ENCODE data around the gene MARK4.
"Not testable (repeated sequence)": the region's sequence is repeated elsewhere in the genome, so short reads cannot be mapped to it uniquely, and the experiment has no call there.

The MARK4 gene

GRCh38 chr19:45327404-45328143 is 76.5 kb downstream of the MARK4 start:
- peaks cover 6% of the 10 kb centered on the region for H3K4me1 ChIP-seq (ENCODE audit: insufficient read depth, insufficient read length)
- H3K36me3 ChIP-seq (ENCODE audit: insufficient read depth, insufficient read length, low read length): no peaks in the 10 kb centered on the region
- H3K4me3 ChIP-seq (ENCODE audit: insufficient read length, low read depth): no peak overlapping the region
- no peaks in the 10 kb centered on the region for H3K9me3 ChIP-seq (ENCODE audit: insufficient read depth, low read length)
- no peak for DNase-seq (ENCODE audit: low read depth, low spot score)
- TF ChIP-seq YY1 (IDR thresholded peaks at IDR 0.05; ENCODE audit: insufficient read depth, insufficient read length): no peak
- TF ChIP-seq ZNF274 (IDR thresholded peaks at IDR 0.05; ENCODE audit: low read depth, low read length): no peak
- TF ChIP-seq SUZ12 (IDR thresholded peaks at IDR 0.05; ENCODE audit: extremely low read depth, insufficient read depth, insufficient read length): no peak
- H3K27me3 ChIP-seq (ENCODE audit: insufficient read depth, insufficient read length): no peaks in the 10 kb centered on the region
- no peak overlapping the region for H3K9ac ChIP-seq (ENCODE audit: insufficient read length, low read depth)

DNA sequence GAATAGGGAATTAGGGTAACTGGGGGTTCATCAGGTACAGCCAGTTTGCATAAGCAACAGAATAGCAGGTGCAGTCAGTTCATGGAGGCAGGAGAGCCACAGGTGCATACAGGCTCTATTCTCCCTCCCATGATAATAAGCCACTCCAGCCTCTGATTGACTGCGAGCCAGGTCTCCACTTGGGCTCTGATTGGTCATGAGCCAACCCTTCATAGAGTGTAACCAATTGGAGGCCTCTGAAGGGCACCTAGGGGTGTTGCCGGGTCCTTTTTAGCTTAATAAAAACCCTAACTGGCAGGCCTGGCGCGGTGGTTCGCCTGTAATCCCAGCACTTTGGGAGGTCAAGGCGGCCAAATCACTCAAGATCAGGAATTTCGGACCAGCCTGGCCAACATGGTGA is 80.3 kb downstream of the MARK4 start:
- Histone ChIP-seq H3K27me3 (ENCODE audit: insufficient read depth, insufficient read length) (no peaks in the 10 kb centered on the region), H3K9me3 (ENCODE audit: insufficient read depth, low read length) (no peaks in the 10 kb centered on the region), H3K36me3 (ENCODE audit: insufficient read depth, insufficient read length, low read length) (no peaks in the 10 kb centered on the region), H3K4me3 (ENCODE audit: insufficient read length, low read depth) (no peak overlapping the region), H3K4me1 (ENCODE audit: insufficient read depth, insufficient read length) (peaks cover 2% of the 10 kb centered on the region), H3K9ac (ENCODE audit: insufficient read length, low read depth) (no peak overlapping the region)
- no peak for DNase-seq (ENCODE audit: low read depth, low spot score)
- no peak for TF ChIP-seq ZNF274 (IDR thresholded peaks at IDR 0.05; ENCODE audit: low read depth, low read length)
- no peak for TF ChIP-seq SUZ12 (IDR thresholded peaks at IDR 0.05; ENCODE audit: extremely low read depth, insufficient read depth, insufficient read length)
- no peak for TF ChIP-seq YY1 (IDR thresholded peaks at IDR 0.05; ENCODE audit: insufficient read depth, insufficient read length)

DNA sequence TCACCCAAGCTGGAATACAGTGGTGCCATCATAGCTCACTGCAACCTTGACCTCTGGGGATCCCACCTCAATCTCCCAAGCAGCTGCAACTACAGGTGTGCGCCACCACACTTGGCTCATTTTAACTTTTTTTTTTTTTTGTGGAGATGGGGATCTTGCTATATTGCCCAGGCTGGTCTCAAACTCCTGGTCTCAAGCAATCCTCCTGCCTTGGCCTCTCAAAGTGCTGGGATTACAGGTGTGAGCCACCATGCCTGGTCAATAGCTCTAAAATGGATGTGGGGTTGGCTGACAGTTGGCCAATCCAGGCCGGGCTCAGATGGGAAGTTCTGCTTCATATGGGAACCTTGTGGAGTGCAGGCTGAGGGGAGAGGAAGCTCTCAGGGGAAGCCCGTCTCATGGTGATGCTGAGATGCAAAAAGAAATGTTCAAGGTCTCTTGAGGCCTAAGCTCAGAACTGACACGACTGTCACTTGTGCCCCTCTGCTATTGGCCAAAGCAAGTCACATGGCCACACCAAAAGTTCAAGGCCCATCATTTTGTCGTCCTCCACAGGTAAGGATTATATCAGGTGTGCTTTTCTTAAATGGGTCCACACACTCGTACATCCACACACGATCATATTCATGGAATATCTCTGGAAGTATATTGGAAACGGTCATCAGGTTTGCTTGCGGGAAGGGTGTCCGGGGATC is 82.7 kb downstream of the MARK4 start:
- Histone ChIP-seq H3K9ac (ENCODE audit: insufficient read length, low read depth) (no peak overlapping the region), H3K4me1 (ENCODE audit: insufficient read depth, insufficient read length) (peaks cover 2% of the 10 kb centered on the region), H3K36me3 (ENCODE audit: insufficient read depth, insufficient read length, low read length) (no peaks in the 10 kb centered on the region), H3K27me3 (ENCODE audit: insufficient read depth, insufficient read length) (no peaks in the 10 kb centered on the region), H3K9me3 (ENCODE audit: insufficient read depth, low read length) (no peaks in the 10 kb centered on the region), H3K4me3 (ENCODE audit: insufficient read length, low read depth) (no peak overlapping the region)
- TF ChIP-seq YY1 (IDR thresholded peaks at IDR 0.05; ENCODE audit: insufficient read depth, insufficient read length): no peak
- no peak for TF ChIP-seq SUZ12 (IDR thresholded peaks at IDR 0.05; ENCODE audit: extremely low read depth, insufficient read depth, insufficient read length)
- TF ChIP-seq ZNF274 (IDR thresholded peaks at IDR 0.05; ENCODE audit: low read depth, low read length): no peak
- no peak for DNase-seq (ENCODE audit: low read depth, low spot score)

DNA sequence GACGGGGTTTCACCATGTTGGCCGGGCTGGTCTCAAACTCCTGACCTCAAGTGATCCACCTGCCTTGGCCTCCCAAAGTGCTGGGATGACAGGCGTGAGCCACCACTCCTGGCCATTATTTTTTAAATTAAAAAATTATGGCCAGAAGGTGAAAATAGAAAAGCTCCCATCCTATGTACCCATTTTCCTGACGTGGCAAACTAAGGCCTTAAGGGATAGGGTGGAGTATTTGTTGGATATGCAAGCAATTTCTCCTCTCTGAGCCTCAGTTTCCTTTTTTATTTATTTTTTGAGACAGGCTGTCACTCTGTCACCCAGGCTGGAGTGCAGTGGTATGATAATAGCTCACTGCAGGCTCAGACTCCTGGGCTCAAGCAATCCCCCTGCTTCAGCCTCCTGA is 83.8 kb downstream of the MARK4 start:
- H3K4me3 ChIP-seq (ENCODE audit: insufficient read length, low read depth); H3K9ac ChIP-seq (ENCODE audit: insufficient read length, low read depth); H3K4me1 ChIP-seq (ENCODE audit: insufficient read depth, insufficient read length); H3K36me3 ChIP-seq (ENCODE audit: insufficient read depth, insufficient read length, low read length); H3K27me3 ChIP-seq (ENCODE audit: insufficient read depth, insufficient read length); DNase-seq (ENCODE audit: low read depth, low spot score); H3K9me3 ChIP-seq (ENCODE audit: insufficient read depth, low read length): not testable (repeated sequence)

GRCh38 chr19:45336696-45337251 is 85.7 kb downstream of the MARK4 start:
- H3K36me3 ChIP-seq (ENCODE audit: insufficient read depth, insufficient read length, low read length): no peaks in the 10 kb centered on the region
- no peak for DNase-seq (ENCODE audit: low read depth, low spot score)
- peaks cover 2% of the 10 kb centered on the region for H3K4me1 ChIP-seq (ENCODE audit: insufficient read depth, insufficient read length)
- no peak for TF ChIP-seq SUZ12 (IDR thresholded peaks at IDR 0.05; ENCODE audit: extremely low read depth, insufficient read depth, insufficient read length)
- no peak for TF ChIP-seq ZNF274 (IDR thresholded peaks at IDR 0.05; ENCODE audit: low read depth, low read length)
- no peak for TF ChIP-seq YY1 (IDR thresholded peaks at IDR 0.05; ENCODE audit: insufficient read depth, insufficient read length)
- no peak overlapping the region for H3K9ac ChIP-seq (ENCODE audit: insufficient read length, low read depth)
- H3K4me3 ChIP-seq (ENCODE audit: insufficient read length, low read depth): no peak overlapping the region
- H3K9me3 ChIP-seq (ENCODE audit: insufficient read depth, low read length): no peaks in the 10 kb centered on the region
- H3K27me3 ChIP-seq (ENCODE audit: insufficient read depth, insufficient read length): peaks cover 24% of the 10 kb centered on the region

DNA sequence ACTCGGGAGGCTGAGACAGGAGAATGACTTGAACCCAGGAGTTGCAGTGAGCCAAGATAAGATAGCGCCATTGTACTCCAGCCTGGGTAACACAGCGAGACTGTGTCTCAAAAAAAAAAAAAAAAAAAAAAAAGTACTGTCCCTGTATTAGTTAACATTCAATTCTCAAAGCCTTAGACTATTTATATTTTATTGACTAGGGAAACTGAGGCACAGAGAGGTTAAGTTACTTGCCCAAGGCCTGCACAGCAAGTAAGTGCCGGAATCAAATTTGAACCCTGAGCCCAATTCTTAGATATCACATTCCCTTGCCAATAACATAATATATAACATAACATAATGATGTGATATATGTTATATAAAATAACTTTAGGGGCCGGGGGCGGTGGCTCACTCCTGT is 88.6 kb downstream of the MARK4 start:
- H3K9me3 ChIP-seq (ENCODE audit: insufficient read depth, low read length): no peaks in the 10 kb centered on the region
- H3K4me3 ChIP-seq (ENCODE audit: insufficient read length, low read depth): no peak overlapping the region
- H3K27me3 ChIP-seq (ENCODE audit: insufficient read depth, insufficient read length): peaks cover 36% of the 10 kb centered on the region
- H3K9ac ChIP-seq (ENCODE audit: insufficient read length, low read depth): no peak overlapping the region
- TF ChIP-seq SUZ12 (IDR thresholded peaks at IDR 0.05; ENCODE audit: extremely low read depth, insufficient read depth, insufficient read length): no peak
- TF ChIP-seq YY1 (IDR thresholded peaks at IDR 0.05; ENCODE audit: insufficient read depth, insufficient read length): no peak
- TF ChIP-seq ZNF274 (IDR thresholded peaks at IDR 0.05; ENCODE audit: low read depth, low read length): no peak
- H3K4me1 ChIP-seq (ENCODE audit: insufficient read depth, insufficient read length): no peaks in the 10 kb centered on the region
- no peaks in the 10 kb centered on the region for H3K36me3 ChIP-seq (ENCODE audit: insufficient read depth, insufficient read length, low read length)
- no peak for DNase-seq (ENCODE audit: low read depth, low spot score)

DNA sequence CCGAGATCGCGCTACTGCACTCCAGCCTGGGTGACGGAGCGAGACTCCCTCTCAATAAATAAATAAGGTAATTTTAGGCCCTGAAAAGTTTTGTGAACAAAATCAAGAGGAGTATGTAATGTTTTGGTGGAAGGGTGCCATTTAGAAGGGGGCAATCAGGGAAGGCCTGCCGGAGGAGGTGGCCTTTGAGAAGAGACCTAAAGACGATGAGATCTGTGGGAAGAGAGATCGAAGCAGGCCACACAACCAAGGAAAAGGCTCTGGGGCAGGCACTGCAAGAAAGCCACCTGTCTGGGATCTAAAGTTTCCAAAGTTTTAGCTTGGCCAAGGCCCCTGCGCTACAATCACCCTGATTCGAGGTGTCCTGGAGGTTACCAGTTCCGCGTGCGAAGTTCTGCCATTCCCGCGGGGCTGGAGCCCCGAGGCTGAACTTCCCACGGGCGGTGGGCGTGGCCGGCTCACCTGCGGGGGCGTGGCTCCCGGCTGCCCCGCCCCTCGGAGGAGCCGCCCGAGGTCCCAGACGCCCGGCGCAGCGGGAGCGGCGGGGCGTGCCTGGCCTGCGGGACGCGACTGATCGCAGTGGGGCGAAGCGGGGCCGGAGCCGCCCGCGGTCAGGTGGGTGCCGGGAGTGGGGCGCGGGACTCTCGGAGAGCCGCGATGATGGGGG is 89.3 kb downstream of the MARK4 start, which contains the start of gene KLC3:
Gene KLC3, plus strand, starts transcription at position 519 of the 667 bp plus-strand sequence. CDS start 4,792 bp downstream, outside the sequence.
- TF ChIP-seq YY1 (IDR thresholded peaks at IDR 0.05; ENCODE audit: insufficient read depth, insufficient read length) (no peak), SUZ12 (IDR thresholded peaks at IDR 0.05; ENCODE audit: extremely low read depth, insufficient read depth, insufficient read length) (no peak), ZNF274 (IDR thresholded peaks at IDR 0.05; ENCODE audit: low read depth, low read length) (no peak)
- Histone ChIP-seq H3K27me3 (ENCODE audit: insufficient read depth, insufficient read length) (peaks cover 36% of the 10 kb centered on the region), H3K9ac (ENCODE audit: insufficient read length, low read depth) (peak within 1 kb of the TSS; percentile 42), H3K9me3 (ENCODE audit: insufficient read depth, low read length) (no peaks in the 10 kb centered on the region), H3K4me1 (ENCODE audit: insufficient read depth, insufficient read length) (no peaks in the 10 kb centered on the region), H3K36me3 (ENCODE audit: insufficient read depth, insufficient read length, low read length) (no peaks in the 10 kb centered on the region), H3K4me3 (ENCODE audit: insufficient read length, low read depth) (peak within 1 kb of the TSS; percentile 36)
- no peak for DNase-seq (ENCODE audit: low read depth, low spot score)

Data from NT2/D1 (cell line).